Coronary artery (tissue), 2 donors: ENCODE measurements around the gene UNK.

Experiments
- DNase-seq: peaks from one replicate; pipeline ENCODE4 v3.0.0-alpha.2; 2017; ENCODE audit warnings: low spot score
- H3K27ac ChIP-seq, 2 donors: fragments of 200-600 bp; sonication (generic); one replicate each; pipeline ENCODE4 v1.5.1; 2016 to 2019
- H3K4me3 ChIP-seq: fragments of 200-600 bp; sonication (generic); 2 replicates; pipeline ENCODE4 v1.5.1; 2016; ENCODE audit warnings: mild to moderate bottlenecking, moderate library complexity
- TF ChIP-seq, protein P1 (sequence below): fragments of 200-600 bp; sonication (generic); IDR thresholded peaks from one replicate; pipeline ENCODE4 v1.5.1; 2019; ENCODE audit warnings: antibody characterized with exemption

UNK gene

DNA sequence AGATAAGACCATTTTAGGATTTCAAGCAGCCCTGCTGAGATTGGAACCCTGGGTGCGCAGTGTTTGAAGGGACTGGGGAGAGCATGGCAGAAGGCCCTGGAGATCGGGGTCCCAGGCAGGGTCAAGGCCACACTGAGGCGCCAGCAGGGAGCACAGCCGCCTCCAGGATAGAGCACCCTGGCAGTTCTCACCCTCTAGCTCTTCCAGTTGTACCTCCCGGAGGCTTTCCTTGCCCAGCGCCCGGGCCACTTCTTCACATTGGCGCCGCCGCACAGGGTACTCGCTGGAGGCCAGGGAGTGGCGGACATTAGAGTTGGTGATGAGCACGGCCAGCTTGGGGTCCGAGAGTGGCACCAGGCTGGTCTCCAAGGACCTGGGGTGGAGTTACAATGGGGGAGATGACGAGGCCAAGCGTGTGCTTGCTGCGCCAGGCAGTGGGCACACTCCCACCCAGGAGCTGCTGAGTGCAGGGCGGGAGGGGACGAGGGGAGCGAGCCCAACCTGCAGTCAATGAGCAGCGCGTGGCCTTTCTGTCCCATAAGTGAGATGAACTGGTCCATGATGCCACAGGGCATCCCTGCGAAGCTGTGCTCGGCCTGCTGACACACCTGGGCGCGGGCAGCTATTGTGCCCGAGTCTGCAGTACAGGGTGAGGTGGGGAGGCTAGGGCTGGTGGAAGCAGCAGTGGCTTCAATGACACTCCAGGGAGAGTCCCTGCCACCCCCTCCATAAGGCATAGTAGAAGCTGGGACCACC is 21.9 kb upstream of the UNK start:
- DNase-seq = no peak
- no peak overlapping the region for H3K27ac ChIP-seq
- TF ChIP-seq, protein P1, sequence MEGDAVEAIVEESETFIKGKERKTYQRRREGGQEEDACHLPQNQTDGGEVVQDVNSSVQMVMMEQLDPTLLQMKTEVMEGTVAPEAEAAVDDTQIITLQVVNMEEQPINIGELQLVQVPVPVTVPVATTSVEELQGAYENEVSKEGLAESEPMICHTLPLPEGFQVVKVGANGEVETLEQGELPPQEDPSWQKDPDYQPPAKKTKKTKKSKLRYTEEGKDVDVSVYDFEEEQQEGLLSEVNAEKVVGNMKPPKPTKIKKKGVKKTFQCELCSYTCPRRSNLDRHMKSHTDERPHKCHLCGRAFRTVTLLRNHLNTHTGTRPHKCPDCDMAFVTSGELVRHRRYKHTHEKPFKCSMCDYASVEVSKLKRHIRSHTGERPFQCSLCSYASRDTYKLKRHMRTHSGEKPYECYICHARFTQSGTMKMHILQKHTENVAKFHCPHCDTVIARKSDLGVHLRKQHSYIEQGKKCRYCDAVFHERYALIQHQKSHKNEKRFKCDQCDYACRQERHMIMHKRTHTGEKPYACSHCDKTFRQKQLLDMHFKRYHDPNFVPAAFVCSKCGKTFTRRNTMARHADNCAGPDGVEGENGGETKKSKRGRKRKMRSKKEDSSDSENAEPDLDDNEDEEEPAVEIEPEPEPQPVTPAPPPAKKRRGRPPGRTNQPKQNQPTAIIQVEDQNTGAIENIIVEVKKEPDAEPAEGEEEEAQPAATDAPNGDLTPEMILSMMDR = no peak
- no peak overlapping the region for H3K4me3 ChIP-seq

DNA sequence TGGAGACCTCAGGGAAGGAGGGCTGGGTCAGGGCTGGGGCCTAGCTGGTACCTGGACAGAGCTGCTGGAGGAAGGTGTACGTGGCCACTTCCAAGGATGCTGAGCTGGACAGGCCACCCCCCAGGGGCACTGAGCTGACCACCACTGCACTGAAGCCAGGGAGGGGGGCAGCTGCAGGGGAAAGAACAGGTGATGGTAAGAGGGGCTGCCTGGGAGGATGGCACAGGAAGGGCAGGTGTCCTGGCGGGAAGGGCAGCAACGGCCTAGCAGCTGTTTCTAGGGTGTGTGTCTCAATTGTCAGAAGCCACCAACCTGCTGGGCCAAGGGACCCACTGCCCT is 21.4 kb upstream of the UNK start:
- Histone ChIP-seq H3K27ac (no peak overlapping the region), H3K4me3 (peak overlapping the region; percentile 80)
- DNase-seq = no peak
- TF ChIP-seq, protein P1 = no peak

DNA sequence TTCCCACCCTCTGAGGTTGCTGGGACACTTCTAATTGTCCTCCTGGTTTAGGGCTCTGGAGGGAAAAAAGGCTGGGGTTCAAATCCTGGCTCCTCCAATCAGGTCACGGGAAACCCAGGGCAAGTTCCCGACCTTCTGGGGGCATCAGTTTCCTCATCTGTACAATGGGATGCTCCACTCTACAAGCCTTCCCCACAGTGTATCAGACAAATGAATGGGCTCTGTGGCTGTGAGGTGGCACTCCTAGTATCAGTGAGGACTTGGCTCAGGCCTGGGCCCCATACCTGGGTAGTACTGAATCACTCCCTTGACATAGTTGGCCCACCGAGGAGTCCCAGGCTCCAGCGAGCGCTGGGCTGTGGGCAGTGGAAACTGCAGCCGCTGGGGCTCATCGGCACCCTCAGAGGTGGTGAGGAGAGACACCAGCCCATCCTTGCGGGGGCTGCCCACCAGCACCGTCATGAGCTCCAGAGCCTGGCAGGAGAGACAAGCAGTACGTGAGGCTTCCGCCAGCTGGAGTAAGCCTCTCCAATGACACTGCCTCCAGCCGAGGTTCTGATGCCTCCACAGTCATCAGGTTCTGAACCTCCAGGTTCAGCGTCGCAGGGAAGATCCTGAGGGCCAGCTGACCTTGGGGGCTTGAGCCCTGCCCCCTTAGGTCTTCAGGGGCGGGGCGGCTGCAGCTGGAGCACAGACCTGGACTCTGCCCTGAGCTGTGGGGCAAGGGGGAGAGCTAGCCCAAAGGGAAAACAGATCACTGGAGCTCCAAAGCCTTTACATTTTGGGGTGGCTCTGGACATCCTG is 20.8 kb upstream of the UNK start:
- no peak for DNase-seq
- H3K27ac ChIP-seq = peak overlapping the region; percentile 78 to 92
- peak overlapping the region; percentile 80 for H3K4me3 ChIP-seq
- TF ChIP-seq, protein P1 = no peak

DNA sequence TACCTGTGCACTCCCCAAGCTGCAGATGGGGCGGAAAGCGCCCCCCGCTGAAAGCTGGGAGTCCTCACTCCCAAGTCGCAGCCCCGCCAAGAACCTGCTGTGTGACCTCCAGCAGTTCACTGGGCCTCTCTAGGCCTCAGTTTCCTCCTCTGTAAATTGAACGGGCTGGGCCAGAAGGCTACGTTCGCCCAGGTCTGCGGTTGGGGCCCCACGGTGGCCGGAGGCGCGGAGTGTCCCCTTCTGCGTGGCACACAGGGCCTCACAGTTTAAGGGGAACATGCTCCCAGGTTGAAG is 20.2 kb upstream of the UNK start:
- TF ChIP-seq, protein P1 = peak; percentile 50

DNA sequence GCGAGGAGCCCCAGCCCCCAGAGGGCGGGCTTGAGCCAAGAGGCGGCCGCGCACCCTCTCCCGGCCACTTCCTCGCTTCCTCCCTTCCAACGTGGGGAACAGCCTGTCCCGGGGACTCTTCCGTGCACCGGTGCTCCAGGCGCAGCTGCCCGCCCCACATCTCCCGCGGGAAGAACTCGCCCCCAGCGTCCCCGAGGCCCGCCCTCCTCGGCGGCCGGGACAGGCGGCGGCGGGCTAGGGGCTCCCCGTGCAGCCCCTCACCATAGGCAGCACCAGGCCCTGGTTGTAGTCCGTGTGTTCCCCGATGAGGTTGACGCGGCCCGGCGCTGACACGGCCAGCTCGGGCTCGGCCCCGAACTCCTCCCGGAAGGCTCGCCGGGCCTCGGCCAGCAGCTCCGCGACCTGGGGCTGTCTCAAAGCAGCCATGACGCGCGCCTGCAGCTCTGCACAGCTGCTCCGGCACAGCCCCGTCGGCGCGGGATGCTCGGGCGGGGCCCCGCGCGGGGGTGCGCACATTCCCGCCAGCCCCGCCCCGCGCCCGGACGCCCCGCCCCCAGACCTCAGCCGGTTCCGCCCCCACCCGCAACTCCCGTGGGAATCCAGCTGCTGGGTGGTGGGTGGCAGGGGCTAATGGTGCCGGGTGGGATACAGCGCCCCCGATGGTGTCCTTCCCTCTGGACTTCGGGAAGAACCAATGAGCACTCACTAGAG is 19.7 kb upstream of the UNK start, which contains the start of gene GALK1:
GALK1 (minus strand) TSS at position 482 of the 711 bp plus-strand sequence; CDS start at position 426, 56 bp downstream.
- peak; percentile 84 for DNase-seq
- H3K27ac ChIP-seq = peak within 1 kb of the TSS; percentile 78 to 92
- TF ChIP-seq, protein P1 = no peak
- H3K4me3 ChIP-seq = peak within 1 kb of the TSS; percentile 80

More for the DNA sequence above, 20.2 kb upstream of the UNK start:
- DNase-seq = peak; percentile 71
- peak overlapping the region; percentile 80 for H3K4me3 ChIP-seq
- H3K27ac ChIP-seq = peak overlapping the region; percentile 78 to 92

DNA sequence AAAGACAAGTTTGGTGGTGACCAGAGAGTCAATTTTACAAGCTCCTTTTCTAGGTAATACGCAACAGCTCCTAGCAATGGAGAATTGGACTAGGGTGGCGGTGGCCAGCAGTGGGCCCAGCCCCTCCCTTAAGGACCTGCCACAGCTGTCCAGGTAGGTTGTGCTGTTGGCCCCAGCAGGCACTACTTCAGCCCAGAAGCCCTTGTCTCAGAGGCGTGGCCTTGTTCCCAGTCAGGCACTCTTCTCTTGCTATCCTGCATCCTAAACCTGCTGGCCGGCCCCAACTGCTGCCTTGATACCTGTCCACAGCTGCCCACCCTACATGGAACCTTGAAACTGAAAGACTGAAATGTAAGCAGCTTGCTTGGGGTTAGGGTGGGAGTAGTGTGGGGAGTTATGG is 18.6 kb upstream of the UNK start:
- DNase-seq = no peak
- TF ChIP-seq, protein P1 = no peak
- Histone ChIP-seq H3K4me3 (no peak overlapping the region), H3K27ac (peak overlapping the region in 1 of 2 donors; percentile 20)
